Peyer's patch (tissue), 4 donors: Measurements from ENCODE around the gene FNDC3B.

ENCODE experiments used
- CTCF ChIP-seq, 6 experiments: fragments of 450-650 bp in 4 of 6; fragments of 200-600 bp in 2 of 6; sonication (generic) in 1 of 6; IDR thresholded peaks; one replicate each; pipeline ENCODE4 v1.5.1; 2017 to 2019; ENCODE audit warnings: antibody characterized with exemption in 6 of 6, mild to moderate bottlenecking in 3 of 6, moderate library complexity in 1 of 6
- POLR2A ChIP-seq, 2 donors: fragments of 450-650 bp; IDR thresholded peaks; one replicate each; pipeline ENCODE4 v1.5.1; 2017; ENCODE audit warnings: antibody characterized with exemption in 2 of 2, mild to moderate bottlenecking in 2 of 2, moderate library complexity in 2 of 2

- TF ChIP-seq POLR2A (IDR thresholded peaks at IDR 0.05), result no peak
- no peak for TF ChIP-seq CTCF (IDR thresholded peaks at IDR 0.05)
Observed at GRCh38 chr3:172266103-172266502, 226.7 kb downstream of the FNDC3B start.
